CD4-positive, alpha-beta T cell (primary cell): ENCODE measurements around the gene C2orf76. TPM values are rescaled to one million over a fixed set of nuclear protein-coding genes. Genes with fewer than 3 reads are reported as not detected.

Experiments used
- ATAC-seq: fragments of 200-7000 bp; cut with Tn5 transposase; one replicate; pipeline ENCODE4 v1.10.0; 2022; ENCODE audit warnings: mild to moderate bottlenecking; ENCODE audit not compliant: poor library complexity
- CTCF ChIA-PET: fragments of 350-600 bp; sonication (Branson Sonifier 250); formaldehyde crosslinking; loops from one replicate; lab custom pipeline; 2021; ENCODE audit warnings: antibody characterized with exemption, inconsistent platforms; lab: Charles Lee
- POLR2A ChIA-PET: fragments of 350-600 bp; sonication (Branson Sonifier 250); formaldehyde crosslinking; loops from one replicate; lab custom pipeline; 2021; ENCODE audit warnings: antibody characterized with exemption, inconsistent platforms; lab: Charles Lee
- DNase-seq, 14 experiments: peaks; one replicate each; pipeline ENCODE4 v3.0.0-alpha.2; 2013 to 2020; ENCODE audit warnings: mixed read lengths in 2 of 14
- H3K27ac ChIP-seq, 2 donors: one replicate each; pipeline versions ENCODE4 v1.5.1 to v1.7.0; 2013; ENCODE audit warnings: low read length in 2 of 2, low read depth in 1 of 2, mild to moderate bottlenecking in 1 of 2
- H3K27me3 ChIP-seq, 2 experiments: 1 replicate in 1 of 2; 2 replicates in 1 of 2; pipeline versions ENCODE4 v1.6.1 to v1.7.0; 2013; ENCODE audit warnings: low read length in 2 of 2, control low read depth in 1 of 2, mild to moderate bottlenecking in 1 of 2, moderate library complexity in 1 of 2; ENCODE audit not compliant: insufficient read depth in 2 of 2, control insufficient read depth in 1 of 2
- H3K36me3 ChIP-seq: one replicate; pipeline ENCODE4 v1.6.1; 2013; ENCODE audit warnings: low read length, control low read depth; ENCODE audit not compliant: insufficient read depth
- H3K4me1 ChIP-seq: one replicate; pipeline ENCODE4 v1.6.1; 2013; ENCODE audit warnings: low read length, control low read depth; ENCODE audit not compliant: insufficient read depth
- H3K4me3 ChIP-seq: one replicate; pipeline ENCODE4 v1.5.1; 2013; ENCODE audit warnings: mild to moderate bottlenecking, low read length, moderate library complexity
- H3K9me3 ChIP-seq, 2 experiments: 1 replicate in 1 of 2; 2 replicates in 1 of 2; pipeline versions ENCODE4 v1.6.1 to v1.7.0; 2013; ENCODE audit warnings: low read length in 2 of 2, mild to moderate bottlenecking in 2 of 2, control low read depth in 1 of 2, moderate library complexity in 1 of 2; ENCODE audit not compliant: control insufficient read depth in 1 of 2, insufficient read depth in 1 of 2
- H3K27ac Mint-ChIP-seq: one replicate; pipeline ENCODE4 v1.8.0; 2020; ENCODE audit warnings: mixed read lengths
- H3K27me3 Mint-ChIP-seq: one replicate; pipeline ENCODE4 v1.8.0; 2021; ENCODE audit warnings: mixed read lengths
- H3K36me3 Mint-ChIP-seq: one replicate; pipeline ENCODE4 v1.8.0; 2021; ENCODE audit warnings: low read depth, mixed read lengths
- H3K4me1 Mint-ChIP-seq: one replicate; pipeline ENCODE4 v1.8.0; 2021; ENCODE audit warnings: low read depth, mixed read lengths
- H3K4me3 Mint-ChIP-seq: one replicate; pipeline ENCODE4 v1.8.0; 2020; ENCODE audit warnings: mild to moderate bottlenecking, mixed read lengths
- H3K9me3 Mint-ChIP-seq: one replicate; pipeline ENCODE4 v1.8.0; 2020; ENCODE audit warnings: mixed read lengths
- intact Hi-C, 2 experiments: fragments of 100-400 bp; cut with DNase I in 1 of 2; cut with micrococcal nuclease in 1 of 2; formaldehyde crosslinking; loops; one replicate each; pipeline versions ENCODE4 v1.15.1 to v1.9.0; 2023 to 2025; cut with DNase I, micrococcal nuclease
- total RNA-seq, 174 experiments: library from RNA in 2 of 174; stranded (reverse) in 2 of 174; gene quantifications; one replicate each; pipeline ENCODE4 v1.2.3 and lab custom pipeline; 2021 to 2026
- TF ChIP-seq, protein P1 (sequence below): fragments of 200-600 bp; IDR thresholded peaks from one replicate; pipeline ENCODE4 v1.8.0; 2022; ENCODE audit warnings: antibody characterized with exemption, mild to moderate bottlenecking

Gene C2orf76
- total RNA-seq, 2 experiments from 2014 or later, result 2.8 to 4.5 TPM

DNA sequence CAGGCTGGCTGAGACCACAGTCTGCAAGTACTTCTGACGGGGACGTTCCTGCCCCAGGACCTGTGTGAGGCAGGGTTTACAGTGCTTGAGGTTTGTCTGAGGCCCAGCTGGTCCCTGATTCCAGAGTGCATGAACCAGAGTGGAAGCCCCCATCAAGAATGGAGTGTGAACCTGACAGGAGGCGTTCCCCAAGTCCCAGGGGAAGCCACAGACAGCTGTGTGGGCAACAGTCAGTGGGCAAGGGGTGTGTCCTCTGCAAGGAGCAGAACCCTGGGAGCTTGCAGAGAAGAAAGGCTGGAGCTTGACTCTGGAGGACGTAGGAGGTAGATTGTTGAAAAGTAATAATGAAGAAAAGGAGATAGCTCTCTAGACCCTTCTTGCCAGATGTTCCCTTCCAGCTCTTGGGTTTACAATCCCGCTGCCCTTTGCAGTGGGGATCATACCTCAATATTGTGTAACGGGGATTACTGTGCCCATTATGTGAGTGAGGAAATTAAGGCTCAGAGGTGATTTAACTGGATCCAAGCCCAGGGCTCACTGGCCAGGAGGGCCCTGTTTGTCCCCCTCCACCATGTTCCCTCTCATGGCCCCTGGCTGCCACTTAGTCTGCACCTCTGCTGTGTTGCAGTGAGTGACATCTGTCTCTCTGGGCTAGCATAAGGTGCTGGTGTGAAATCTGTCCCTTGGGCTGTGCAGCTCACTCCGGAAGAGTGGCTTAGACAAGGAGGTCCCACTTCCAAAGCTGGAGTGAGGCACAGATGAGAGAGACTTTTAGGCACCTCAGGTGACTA, 6.3 kb upstream of the C2orf76 start:
- H3K9me3 Mint-ChIP-seq, result peaks cover 3% of the 10 kb centered on the region
- peaks cover 7% of the 10 kb centered on the region for H3K4me1 ChIP-seq
- no peak overlapping the region for H3K4me3 ChIP-seq
- H3K4me3 Mint-ChIP-seq, result no peak overlapping the region
- H3K27ac ChIP-seq, result no peak overlapping the region
- ChIA-PET CTCF (interaction anchor here (1.0 kb wide), 1 partner anchor 10 kb away, joined by 4 read pairs; no protein-coding TSS in a partner anchor), POLR2A (no interaction called here)
- peaks cover 4 to 18% of the 10 kb centered on the region in 2 experiments for H3K9me3 ChIP-seq
- TF ChIP-seq, protein P1, sequence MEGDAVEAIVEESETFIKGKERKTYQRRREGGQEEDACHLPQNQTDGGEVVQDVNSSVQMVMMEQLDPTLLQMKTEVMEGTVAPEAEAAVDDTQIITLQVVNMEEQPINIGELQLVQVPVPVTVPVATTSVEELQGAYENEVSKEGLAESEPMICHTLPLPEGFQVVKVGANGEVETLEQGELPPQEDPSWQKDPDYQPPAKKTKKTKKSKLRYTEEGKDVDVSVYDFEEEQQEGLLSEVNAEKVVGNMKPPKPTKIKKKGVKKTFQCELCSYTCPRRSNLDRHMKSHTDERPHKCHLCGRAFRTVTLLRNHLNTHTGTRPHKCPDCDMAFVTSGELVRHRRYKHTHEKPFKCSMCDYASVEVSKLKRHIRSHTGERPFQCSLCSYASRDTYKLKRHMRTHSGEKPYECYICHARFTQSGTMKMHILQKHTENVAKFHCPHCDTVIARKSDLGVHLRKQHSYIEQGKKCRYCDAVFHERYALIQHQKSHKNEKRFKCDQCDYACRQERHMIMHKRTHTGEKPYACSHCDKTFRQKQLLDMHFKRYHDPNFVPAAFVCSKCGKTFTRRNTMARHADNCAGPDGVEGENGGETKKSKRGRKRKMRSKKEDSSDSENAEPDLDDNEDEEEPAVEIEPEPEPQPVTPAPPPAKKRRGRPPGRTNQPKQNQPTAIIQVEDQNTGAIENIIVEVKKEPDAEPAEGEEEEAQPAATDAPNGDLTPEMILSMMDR, result no peak
- H3K36me3 Mint-ChIP-seq, result peaks cover 78% of the 10 kb centered on the region
- H3K27me3 Mint-ChIP-seq, result no peaks in the 10 kb centered on the region
- H3K27ac Mint-ChIP-seq, result no peak overlapping the region
- intact Hi-C loops, result no loop called here
- H3K4me1 Mint-ChIP-seq, result peaks cover 8% of the 10 kb centered on the region
- DNase-seq (no peak), ATAC-seq (no peak)
- H3K36me3 ChIP-seq, result peaks cover 53% of the 10 kb centered on the region
- H3K27me3 ChIP-seq, result no peaks in the 10 kb centered on the region

DNA sequence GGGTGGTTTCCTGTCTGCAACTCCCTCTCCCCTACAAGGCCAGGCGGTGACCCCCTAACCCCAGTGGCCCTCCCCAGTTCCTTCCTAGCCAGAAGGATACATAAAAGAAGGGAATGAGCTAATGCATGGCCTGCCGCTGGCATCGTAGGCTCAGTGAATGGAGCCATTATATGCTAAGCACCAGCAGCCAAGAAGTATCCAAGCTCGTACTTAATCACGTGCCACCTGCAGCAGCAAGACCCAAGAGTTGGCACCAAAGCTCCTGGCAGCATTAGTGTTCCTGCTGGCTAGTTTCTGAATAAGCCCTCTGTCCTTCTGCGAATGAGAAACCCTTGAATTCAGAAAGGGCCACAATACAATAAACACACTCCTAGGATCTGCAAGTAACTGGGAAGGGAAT, 4.5 kb upstream of the C2orf76 start:
- ATAC-seq (no peak), DNase-seq (no peak)
- Mint-ChIP-seq H3K36me3 (peaks cover 93% of the 10 kb centered on the region), H3K27me3 (no peaks in the 10 kb centered on the region), H3K4me1 (peaks cover 24% of the 10 kb centered on the region), H3K4me3 (no peak overlapping the region), H3K9me3 (peaks cover 3% of the 10 kb centered on the region), H3K27ac (no peak overlapping the region)
- ChIA-PET POLR2A (no interaction called here), CTCF (interaction anchor here (0.7 kb wide), 1 partner anchor 1557 kb away, joined by 3 read pairs; the partner anchor contains the start of gene DDX18)
- Histone ChIP-seq H3K4me1 (peaks cover 22% of the 10 kb centered on the region), H3K27ac (no peak overlapping the region), H3K4me3 (no peak overlapping the region), H3K27me3 (no peaks in the 10 kb centered on the region), H3K36me3 (peaks cover 53% of the 10 kb centered on the region), H3K9me3 (peaks cover 4 to 18% of the 10 kb centered on the region in 2 experiments)
- TF ChIP-seq, protein P1, result no peak
- intact Hi-C loops, result no loop called here

DNA sequence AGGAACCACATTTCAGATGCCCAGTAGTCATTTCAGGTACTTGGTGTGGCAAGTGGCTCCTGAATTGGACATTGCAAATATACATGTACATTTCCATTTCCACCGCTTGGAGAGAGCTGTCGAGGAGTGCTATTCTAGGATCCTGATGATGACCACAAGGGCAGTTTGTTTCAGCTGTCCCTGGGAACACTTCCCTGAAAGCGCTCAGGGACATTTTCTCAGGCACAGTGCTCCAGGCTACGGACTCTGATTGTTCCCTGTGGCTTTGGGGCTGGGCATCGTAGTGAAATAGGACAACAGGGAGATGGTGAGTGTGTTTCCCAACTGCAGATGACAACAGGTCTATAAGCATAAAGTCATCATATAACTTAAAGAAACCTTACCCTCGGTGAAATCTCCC, 3.2 kb upstream of the C2orf76 start:
- no peak overlapping the region for H3K4me3 Mint-ChIP-seq

More for the DNA sequence above, 3.2 kb upstream of the C2orf76 start:
- Mint-ChIP-seq H3K36me3 (peaks cover 86% of the 10 kb centered on the region), H3K27me3 (no peaks in the 10 kb centered on the region), H3K9me3 (peaks cover 3% of the 10 kb centered on the region), H3K4me1 (peaks cover 36% of the 10 kb centered on the region), H3K27ac (no peak overlapping the region)
- Histone ChIP-seq H3K4me1 (peaks cover 34% of the 10 kb centered on the region), H3K36me3 (peaks cover 53% of the 10 kb centered on the region), H3K27me3 (no peaks in the 10 kb centered on the region), H3K27ac (no peak overlapping the region), H3K4me3 (no peak overlapping the region), H3K9me3 (peaks cover 4 to 18% of the 10 kb centered on the region in 2 experiments)
- DNase-seq (no peak), ATAC-seq (no peak)
- TF ChIP-seq, protein P1, result no peak
- intact Hi-C loops, result loop anchor here in 1 of 2 experiments (5.0 to 10.0 kb wide), 10 partner anchors 307 to 1558 kb away; partner anchors contain the start of genes CCDC93, DDX18, INSIG2 and RALB
- POLR2A ChIA-PET, result no interaction called here
- CTCF ChIA-PET, result no interaction called here
